Measurements from ENCODE around the gene KRT82. TPM values are rescaled to one million over a fixed set of nuclear protein-coding genes. Genes with fewer than 3 reads are reported as not detected.

The KRT82 gene
- total and polyA plus RNA-seq, 11 donors = not detected

DNA sequence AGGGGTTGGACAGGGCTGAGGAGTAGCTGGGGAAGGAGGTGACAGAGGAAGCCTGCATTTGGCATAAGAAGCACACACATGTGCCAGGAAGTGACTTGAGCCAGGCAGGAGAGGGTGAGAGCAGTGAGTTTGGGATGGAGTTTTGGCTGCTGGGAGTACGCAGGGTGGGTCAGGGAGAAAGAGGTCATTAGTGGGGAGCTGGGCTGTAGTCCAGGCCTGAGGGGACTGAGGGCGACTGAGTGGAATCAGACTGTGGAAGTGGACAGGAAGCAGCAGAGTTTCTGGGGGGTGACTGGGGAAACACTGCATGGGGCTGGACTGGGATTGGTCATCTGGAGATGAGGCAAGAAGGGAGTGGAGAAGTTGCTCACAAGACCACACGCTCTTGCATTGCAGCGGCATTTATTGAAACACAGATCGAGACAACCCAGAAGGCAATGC lies 46.5 kb downstream of the KRT82 start:
- 71 to 79% (median 74%) methylated on average over 5 of the region's 5 CpGs for WGBS, 4 donors
- DNase-seq = no peak
- Histone ChIP-seq H3K36me3 (no peaks in the 10 kb centered on the region), H3K9me3 (no peaks in the 10 kb centered on the region), H3K27ac (no peak overlapping the region), H3K4me1 (no peaks in the 10 kb centered on the region), H3K4me3 (no peak overlapping the region), H3K27me3 (peaks cover 0 to 36% (median 3%) of the 10 kb centered on the region in 9 donors)
- intact Hi-C loops (cut with DNase I) = no loop called here
- TF ChIP-seq CTCF (IDR thresholded peaks at IDR 0.05) (no peak), POLR2A (IDR thresholded peaks at IDR 0.05) (no peak)
- no peak for ATAC-seq

DNA sequence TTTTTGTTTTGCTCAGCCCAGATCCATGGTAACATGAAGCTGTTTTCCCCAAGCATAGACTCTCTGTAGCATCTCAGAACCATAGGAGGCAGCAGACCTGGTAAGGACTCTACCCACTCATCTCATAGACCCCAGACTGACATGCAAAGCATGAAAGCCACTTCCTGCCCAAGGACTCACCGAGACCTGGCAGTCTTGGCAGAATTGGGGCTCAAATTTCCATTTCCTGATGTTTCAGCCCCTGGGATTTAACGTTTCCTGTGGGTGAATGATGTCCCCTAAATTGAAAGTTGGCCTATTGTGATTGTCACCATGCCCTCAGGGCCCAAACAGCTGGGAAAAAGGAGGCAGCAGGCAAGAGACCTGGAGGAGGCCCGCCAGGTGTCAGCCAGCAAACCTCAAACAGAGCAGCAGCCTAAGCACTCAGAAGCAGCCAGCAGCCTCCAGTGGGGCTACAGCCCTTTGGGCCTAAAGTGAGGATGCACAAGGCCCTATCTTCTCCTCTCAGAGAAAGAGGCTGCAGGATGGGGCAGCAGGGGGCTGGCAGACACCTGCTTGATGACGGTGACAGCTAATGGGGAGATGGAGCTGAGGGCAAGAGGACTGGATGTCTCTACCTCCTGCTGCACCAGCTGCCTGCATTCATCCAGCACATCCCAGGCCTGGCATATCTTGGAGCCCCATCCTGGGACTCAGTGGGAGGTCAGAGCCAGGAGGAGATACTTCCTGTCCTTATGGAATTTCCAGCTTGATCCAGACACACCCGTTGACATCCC lies 47.4 kb downstream of the KRT82 start:
- intact Hi-C loops (cut with DNase I) = no loop called here
- WGBS, 4 donors = 68 to 73% (median 68%) methylated on average over 5 of the region's 5 CpGs
- no peak overlapping the region for H3K27ac ChIP-seq
- H3K9me3 ChIP-seq = no peaks in the 10 kb centered on the region
- TF ChIP-seq CTCF (IDR thresholded peaks at IDR 0.05) = no peak
- TF ChIP-seq POLR2A (IDR thresholded peaks at IDR 0.05) = no peak
- H3K27me3 ChIP-seq = peaks cover 0 to 44% (median 2%) of the 10 kb centered on the region in 9 donors
- no peak overlapping the region for H3K4me3 ChIP-seq
- H3K4me1 ChIP-seq = no peaks in the 10 kb centered on the region
- no peak for DNase-seq
- H3K36me3 ChIP-seq = no peaks in the 10 kb centered on the region
- ATAC-seq = no peak

DNA sequence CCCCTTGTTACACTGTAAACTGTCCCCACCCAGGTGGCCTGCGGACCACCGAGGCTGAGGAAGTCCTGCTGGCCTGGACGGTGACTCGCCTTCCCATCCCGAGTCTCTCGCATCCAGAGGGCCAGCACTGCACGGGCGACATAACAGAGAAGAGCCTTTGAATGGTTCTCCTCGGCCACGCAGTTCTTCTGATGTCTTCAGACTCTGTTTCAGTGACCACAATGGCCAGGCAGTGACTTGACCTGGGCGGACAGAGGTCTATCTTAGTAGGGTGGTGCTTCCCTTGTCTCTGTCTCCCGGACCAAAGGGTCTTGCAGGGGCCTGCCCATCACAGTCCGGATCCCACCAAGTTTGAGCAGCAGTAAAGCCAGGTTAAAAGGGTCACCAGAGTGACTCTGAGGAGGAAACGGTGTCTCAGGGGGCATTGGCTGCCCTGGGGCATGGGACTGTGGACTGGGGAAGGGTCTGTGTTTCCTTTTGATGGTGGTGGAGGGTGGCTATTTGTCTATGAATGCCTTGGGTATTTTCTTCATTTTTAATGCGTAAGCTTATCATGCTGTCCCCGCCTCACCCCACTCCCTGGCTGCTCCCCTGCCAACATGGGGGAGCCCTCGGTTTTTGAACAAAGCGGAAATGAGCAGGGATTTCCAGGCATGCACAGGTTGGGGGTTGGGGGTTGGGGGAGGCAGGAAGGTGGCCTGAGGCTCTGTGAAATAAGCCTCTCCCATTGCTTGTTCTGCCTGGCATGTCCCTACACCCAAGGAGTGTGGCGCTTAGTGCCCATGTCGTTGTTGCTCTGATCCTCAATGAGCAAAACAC lies 49.2 kb downstream of the KRT82 start:
- H3K9me3 ChIP-seq = no peaks in the 10 kb centered on the region
- H3K27ac ChIP-seq = no peak overlapping the region
- DNase-seq (no peak), ATAC-seq (no peak)
- intact Hi-C loops (cut with DNase I) = no loop called here
- no peak for TF ChIP-seq POLR2A (IDR thresholded peaks at IDR 0.05)
- no peak for TF ChIP-seq CTCF (IDR thresholded peaks at IDR 0.05)
- peaks cover 0 to 47% (median 2%) of the 10 kb centered on the region in 9 donors for H3K27me3 ChIP-seq
- WGBS, 4 donors = 88 to 94% (median 90%) methylated on average over 18 to 20 of the region's 20 CpGs
- H3K4me1 ChIP-seq = no peaks in the 10 kb centered on the region
- no peaks in the 10 kb centered on the region for H3K36me3 ChIP-seq
- no peak overlapping the region for H3K4me3 ChIP-seq
